ENCODE data around the gene RC3H2.

DNA sequence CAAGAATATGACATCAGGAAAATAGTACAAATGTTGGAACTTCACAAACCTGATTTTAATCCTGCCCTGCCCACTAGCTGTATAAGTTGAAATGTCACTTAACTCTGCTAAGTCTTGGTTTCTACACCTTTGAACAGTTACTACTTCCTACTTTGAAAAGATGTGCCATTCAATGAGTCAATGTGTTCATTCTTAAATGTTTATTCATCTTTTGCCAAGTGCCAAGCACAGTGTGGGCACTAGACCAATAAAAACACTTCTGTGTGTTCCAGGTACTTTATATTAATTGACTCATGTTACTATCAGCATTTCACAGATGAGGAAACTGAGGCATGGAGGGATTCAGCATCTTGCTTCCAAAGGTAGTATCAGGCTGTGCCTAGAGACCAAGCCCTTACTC is 89.6 kb downstream of the RC3H2 start:
- TF ChIP-seq POLR2A (IDR thresholded peaks at IDR 0.05; ENCODE audit: low read depth, low read length) = no peak
- TF ChIP-seq TAF1 (IDR thresholded peaks at IDR 0.05; ENCODE audit: borderline replicate concordance, low read depth, low read length) = no peak
- no peak for TF ChIP-seq POLR2AphosphoS5 (IDR thresholded peaks at IDR 0.05; ENCODE audit: low read depth, low read length)
